Activated T-helper 17 cell treated with anti-CD3 and anti-CD28 coated beads, Interleukin-2, amount 50 U/mL, for 72 hours (primary cell): ENCODE results near the gene ERC2. TPM values are rescaled to one million over a fixed set of nuclear protein-coding genes. Genes with fewer than 3 reads are reported as not detected.
"Not testable (repeated sequence)": the region's sequence is repeated elsewhere in the genome, so short reads cannot be mapped to it uniquely, and the experiment has no call there.

Experiments
- ATAC-seq: fragments of 150-1000 bp; cut with Tn5 transposase; replicated peaks from 2 replicates; pipeline ENCODE4 v1.10.0; 2021; ENCODE audit warnings: mild to moderate bottlenecking, moderate library complexity
- H3K27ac Mint-ChIP-seq: one replicate; pipeline ENCODE4 v1.8.0; 2022; ENCODE audit warnings: mixed read lengths
- H3K27me3 Mint-ChIP-seq: one replicate; pipeline ENCODE4 v1.8.0; 2022; ENCODE audit warnings: mixed read lengths
- H3K36me3 Mint-ChIP-seq: one replicate; pipeline ENCODE4 v1.8.0; 2022; ENCODE audit warnings: low read depth, mild to moderate bottlenecking, mixed read lengths
- H3K4me1 Mint-ChIP-seq: one replicate; pipeline ENCODE4 v1.8.0; 2022; ENCODE audit warnings: mixed read lengths
- H3K4me3 Mint-ChIP-seq: one replicate; pipeline ENCODE4 v1.8.0; 2022; ENCODE audit warnings: mild to moderate bottlenecking, mixed read lengths
- H3K9me3 Mint-ChIP-seq: one replicate; pipeline ENCODE4 v1.8.0; 2022; ENCODE audit warnings: mixed read lengths
- total RNA-seq, 2 donors: library from RNA; stranded (reverse); gene quantifications; one replicate each; pipeline ENCODE4 v1.2.3, GENCODE V29; 2022

ERC2 gene
- not detected for total RNA-seq

GRCh38 chr3:56468184-56469106 is at the start of gene ERC2:
Gene ERC2, minus strand, starts transcription at chr3:56468467.
- H3K4me3 Mint-ChIP-seq, result peak within 1 kb of the TSS; percentile 60
- H3K4me1 Mint-ChIP-seq, result no peaks in the 10 kb centered on the region
- H3K27me3 Mint-ChIP-seq, result peaks cover 57% of the 10 kb centered on the region
- no peaks in the 10 kb centered on the region for H3K36me3 Mint-ChIP-seq
- no peak within 1 kb of the TSS for H3K27ac Mint-ChIP-seq
- ATAC-seq, result no peak
- no peaks in the 10 kb centered on the region for H3K9me3 Mint-ChIP-seq

- H3K27me3 Mint-ChIP-seq, result peaks cover 24% of the 10 kb centered on the region
- no peak for ATAC-seq
- H3K36me3 Mint-ChIP-seq, result no peaks in the 10 kb centered on the region
- H3K4me3 Mint-ChIP-seq, result no peak overlapping the region
- H3K9me3 Mint-ChIP-seq, result no peaks in the 10 kb centered on the region
- no peaks in the 10 kb centered on the region for H3K4me1 Mint-ChIP-seq
- H3K27ac Mint-ChIP-seq, result no peak overlapping the region
These were observed 34.5 kb upstream of the ERC2 start for GRCh38 chr3:56502738-56503137.

DNA sequence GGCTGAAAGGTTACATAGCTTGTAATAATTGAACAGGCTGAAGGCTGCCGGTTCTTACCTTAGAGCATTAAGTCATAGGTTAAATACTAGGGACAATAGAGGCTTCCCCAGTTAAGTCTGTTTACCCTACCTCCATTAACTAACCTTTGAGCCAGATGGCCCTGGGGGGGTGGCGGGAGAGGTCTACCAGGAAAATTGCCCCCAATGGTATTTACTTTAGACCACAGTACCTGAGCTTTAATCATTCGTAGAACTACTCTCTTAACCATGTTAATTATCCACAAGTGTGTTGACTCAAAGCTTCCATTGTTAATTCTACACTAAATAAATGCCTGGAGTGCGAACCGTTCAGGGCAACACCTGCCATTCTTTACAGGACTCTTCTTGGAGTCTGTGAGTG is 28.1 kb upstream of the ERC2 start:
- not testable (repeated sequence) for H3K27ac Mint-ChIP-seq, H3K4me1 Mint-ChIP-seq, ATAC-seq, H3K36me3 Mint-ChIP-seq, H3K4me3 Mint-ChIP-seq, H3K9me3 Mint-ChIP-seq
- peaks cover 25% of the 10 kb centered on the region for H3K27me3 Mint-ChIP-seq

GRCh38 chr3:56494679-56495322 is 26.5 kb upstream of the ERC2 start:
- Mint-ChIP-seq H3K27ac (no peak overlapping the region), H3K36me3 (no peaks in the 10 kb centered on the region), H3K4me1 (no peaks in the 10 kb centered on the region), H3K4me3 (no peak overlapping the region), H3K9me3 (no peaks in the 10 kb centered on the region), H3K27me3 (peaks cover 30% of the 10 kb centered on the region)
- peak; percentile 81 for ATAC-seq

DNA sequence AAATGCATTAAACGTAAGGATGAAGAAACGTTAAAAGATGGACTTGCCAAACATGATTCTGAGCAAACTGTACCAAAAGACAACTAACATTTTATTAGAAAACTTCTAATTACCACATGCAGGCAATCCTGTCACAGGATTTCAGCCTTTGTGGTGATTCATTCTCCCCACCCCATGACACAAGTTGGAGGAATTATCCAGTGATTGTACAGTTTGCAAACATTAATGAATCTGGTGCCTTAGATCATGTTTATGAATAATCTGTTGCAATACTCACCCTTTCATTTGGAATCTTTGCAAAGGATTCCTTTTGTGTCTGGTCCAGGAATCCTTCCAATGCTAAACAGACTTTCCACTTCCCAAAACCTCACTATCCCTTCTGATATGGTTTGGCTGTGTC is 23.3 kb upstream of the ERC2 start:
- Mint-ChIP-seq H3K9me3 (no peaks in the 10 kb centered on the region), H3K27me3 (peaks cover 34% of the 10 kb centered on the region), H3K4me1 (no peaks in the 10 kb centered on the region), H3K36me3 (no peaks in the 10 kb centered on the region), H3K27ac (no peak overlapping the region), H3K4me3 (no peak overlapping the region)
- ATAC-seq, result no peak

GRCh38 chr3:56488812-56489600 is 20.7 kb upstream of the ERC2 start:
- peaks cover 44% of the 10 kb centered on the region for H3K27me3 Mint-ChIP-seq
- H3K27ac Mint-ChIP-seq, result no peak overlapping the region
- ATAC-seq, result no peak
- no peaks in the 10 kb centered on the region for H3K36me3 Mint-ChIP-seq
- no peaks in the 10 kb centered on the region for H3K4me1 Mint-ChIP-seq
- no peak overlapping the region for H3K4me3 Mint-ChIP-seq
- H3K9me3 Mint-ChIP-seq, result no peaks in the 10 kb centered on the region

DNA sequence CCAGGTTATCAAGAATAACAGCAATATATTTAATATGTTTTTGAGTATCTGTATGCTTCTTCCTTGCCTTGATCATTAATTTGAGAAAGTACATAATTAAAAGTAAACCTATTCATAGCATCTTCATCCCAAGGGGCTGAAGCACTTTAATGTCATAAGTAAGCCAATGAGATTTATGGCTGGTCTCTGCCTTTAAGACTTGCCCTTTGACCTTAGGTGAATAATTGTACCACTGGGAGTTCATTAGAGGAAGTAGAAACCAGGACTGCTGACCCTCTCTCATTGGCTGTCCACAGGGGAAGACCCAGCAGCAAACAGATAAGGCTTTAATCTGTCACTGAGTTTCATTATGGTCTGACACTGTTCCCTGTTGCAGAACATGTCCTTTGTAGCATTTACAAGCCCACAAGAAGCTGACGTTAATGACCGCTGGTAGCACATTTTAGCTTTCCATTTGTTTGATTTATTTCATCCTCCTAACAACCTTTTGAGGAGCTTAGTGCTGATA is 16.3 kb upstream of the ERC2 start:
- Mint-ChIP-seq H3K36me3 (no peaks in the 10 kb centered on the region), H3K27me3 (peaks cover 37% of the 10 kb centered on the region), H3K4me1 (no peaks in the 10 kb centered on the region), H3K9me3 (no peaks in the 10 kb centered on the region), H3K27ac (no peak overlapping the region), H3K4me3 (no peak overlapping the region)
- ATAC-seq, result no peak

DNA sequence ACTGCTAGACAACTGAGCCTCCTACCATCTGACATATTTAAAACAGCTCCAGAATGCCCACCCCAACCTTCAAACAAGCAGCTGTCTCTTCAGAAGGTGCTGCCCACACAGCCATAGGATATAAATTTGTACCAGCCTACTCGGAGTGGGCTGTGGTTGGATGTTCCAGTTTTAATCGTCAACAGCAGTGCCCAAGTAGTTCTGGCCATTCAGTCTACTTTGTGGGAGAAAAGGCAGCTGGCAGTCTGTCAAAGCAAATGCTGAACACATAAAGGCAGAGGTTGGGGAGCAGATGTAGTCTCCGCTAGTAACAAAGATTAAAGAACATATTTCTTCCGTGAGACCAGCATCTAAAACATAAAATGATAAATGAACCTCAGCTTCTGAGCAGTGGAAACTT is 15.9 kb upstream of the ERC2 start:
- Mint-ChIP-seq H3K9me3 (no peaks in the 10 kb centered on the region), H3K4me3 (no peak overlapping the region), H3K36me3 (no peaks in the 10 kb centered on the region), H3K27me3 (peaks cover 33% of the 10 kb centered on the region), H3K4me1 (no peaks in the 10 kb centered on the region), H3K27ac (no peak overlapping the region)
- no peak for ATAC-seq

DNA sequence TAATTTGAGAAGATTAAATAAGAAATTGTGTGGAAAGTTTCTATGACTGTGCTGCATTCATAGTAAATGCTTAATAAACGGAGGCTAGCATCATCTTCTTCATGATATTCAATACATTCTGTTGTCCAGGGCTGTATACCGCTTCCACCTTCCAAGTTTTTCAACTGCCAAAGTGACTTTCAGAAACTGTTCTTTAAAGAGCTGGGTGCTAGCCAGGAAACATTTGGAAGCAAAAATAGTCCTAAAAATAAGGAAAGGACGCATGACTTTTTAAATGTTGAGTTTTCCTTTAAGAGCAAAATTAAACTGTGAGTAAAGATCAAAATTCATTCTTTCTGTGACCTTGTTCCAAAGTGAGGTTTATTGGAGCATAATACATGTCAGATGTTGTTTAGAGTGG is 9.4 kb upstream of the ERC2 start:
- H3K9me3 Mint-ChIP-seq, result no peaks in the 10 kb centered on the region
- H3K4me1 Mint-ChIP-seq, result no peaks in the 10 kb centered on the region
- no peak for ATAC-seq
- H3K27ac Mint-ChIP-seq, result no peak overlapping the region
- no peaks in the 10 kb centered on the region for H3K36me3 Mint-ChIP-seq
- H3K27me3 Mint-ChIP-seq, result peaks cover 33% of the 10 kb centered on the region
- no peak overlapping the region for H3K4me3 Mint-ChIP-seq

GRCh38 chr3:56476771-56477170 is 8.5 kb upstream of the ERC2 start:
- H3K4me3 Mint-ChIP-seq, result no peak overlapping the region
- no peaks in the 10 kb centered on the region for H3K36me3 Mint-ChIP-seq
- no peak overlapping the region for H3K27ac Mint-ChIP-seq
- H3K4me1 Mint-ChIP-seq, result no peaks in the 10 kb centered on the region
- ATAC-seq, result no peak
- H3K9me3 Mint-ChIP-seq, result no peaks in the 10 kb centered on the region
- H3K27me3 Mint-ChIP-seq, result peaks cover 37% of the 10 kb centered on the region

DNA sequence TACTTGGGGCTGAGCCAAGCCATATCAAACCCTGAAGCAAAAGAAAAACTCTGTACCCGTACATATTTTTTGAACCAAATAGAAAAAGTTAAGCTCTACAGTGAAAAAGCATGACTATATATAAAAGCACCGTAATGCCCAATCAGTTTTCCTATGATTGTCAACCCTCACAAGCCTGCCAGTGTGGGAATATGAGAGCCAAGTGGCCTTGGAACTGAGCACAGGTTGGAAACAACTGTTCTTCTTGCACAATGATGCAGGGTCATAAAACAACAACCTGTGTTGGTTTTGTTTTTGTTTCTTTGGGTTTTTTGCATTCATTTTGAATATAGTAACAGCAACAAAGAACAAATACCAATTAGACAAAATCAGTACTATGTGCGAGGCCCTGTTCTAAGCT is 3.5 kb upstream of the ERC2 start:
- no peaks in the 10 kb centered on the region for H3K9me3 Mint-ChIP-seq
- H3K4me1 Mint-ChIP-seq, result no peaks in the 10 kb centered on the region
- no peak for ATAC-seq
- H3K36me3 Mint-ChIP-seq, result no peaks in the 10 kb centered on the region
- H3K27me3 Mint-ChIP-seq, result peaks cover 49% of the 10 kb centered on the region
- H3K27ac Mint-ChIP-seq, result no peak overlapping the region
- H3K4me3 Mint-ChIP-seq, result no peak overlapping the region

GRCh38 chr3:56469141-56469540 is 874 bp upstream of the ERC2 start:
- no peak overlapping the region for H3K27ac Mint-ChIP-seq
- H3K9me3 Mint-ChIP-seq, result no peaks in the 10 kb centered on the region
- H3K27me3 Mint-ChIP-seq, result peaks cover 61% of the 10 kb centered on the region
- peak overlapping the region; percentile 7 for H3K4me3 Mint-ChIP-seq
- ATAC-seq, result no peak
- H3K4me1 Mint-ChIP-seq, result no peaks in the 10 kb centered on the region
- no peaks in the 10 kb centered on the region for H3K36me3 Mint-ChIP-seq

GRCh38 chr3:56467801-56468183 is 475 bp downstream of the ERC2 start:
- H3K4me1 Mint-ChIP-seq, result no peaks in the 10 kb centered on the region
- H3K27ac Mint-ChIP-seq, result no peak overlapping the region
- no peak for ATAC-seq
- H3K4me3 Mint-ChIP-seq, result peak overlapping the region; percentile 60
- peaks cover 58% of the 10 kb centered on the region for H3K27me3 Mint-ChIP-seq
- H3K36me3 Mint-ChIP-seq, result no peaks in the 10 kb centered on the region
- H3K9me3 Mint-ChIP-seq, result no peaks in the 10 kb centered on the region

DNA sequence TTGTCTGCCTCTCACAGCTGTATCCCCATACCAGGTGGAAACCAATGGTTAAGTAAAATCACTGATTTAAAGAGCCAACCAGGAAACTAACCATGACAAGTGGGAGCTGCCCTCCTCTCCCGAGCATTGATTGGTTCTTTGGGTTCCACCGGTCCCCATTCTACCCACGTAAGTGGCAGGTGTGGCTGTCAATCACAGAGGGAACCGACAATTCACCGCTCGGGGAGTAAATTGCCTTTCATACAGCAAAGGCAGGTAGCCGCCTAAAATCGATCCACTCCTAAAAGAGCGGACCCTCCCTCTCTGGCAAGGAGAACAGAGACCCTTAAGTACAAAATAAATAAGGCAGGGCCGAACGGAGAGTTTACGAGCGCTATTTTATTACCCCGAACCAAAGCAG is 1.2 kb downstream of the ERC2 start:
- no peak overlapping the region for H3K27ac Mint-ChIP-seq
- no peaks in the 10 kb centered on the region for H3K4me1 Mint-ChIP-seq
- peak; percentile 64 for ATAC-seq
- H3K4me3 Mint-ChIP-seq, result peak overlapping the region; percentile 60
- no peaks in the 10 kb centered on the region for H3K9me3 Mint-ChIP-seq
- H3K27me3 Mint-ChIP-seq, result peaks cover 59% of the 10 kb centered on the region
- no peaks in the 10 kb centered on the region for H3K36me3 Mint-ChIP-seq
